B cell (primary cell): Measurements from ENCODE around the gene POLR3B. TPM values are rescaled to one million over a fixed set of nuclear protein-coding genes. Genes with fewer than 3 reads are reported as not detected.

Source experiments
- ATAC-seq: fragments of 200-7000 bp; cut with Tn5 transposase; one replicate; pipeline ENCODE4 v1.10.0; 2021; ENCODE audit warnings: low read depth, mild to moderate bottlenecking, moderate number of reproducible peaks, moderate library complexity
- CTCF ChIA-PET: fragments of 350-600 bp; sonication (Branson Sonifier 250); formaldehyde crosslinking; loops from one replicate; lab custom pipeline; 2021; ENCODE audit warnings: antibody characterized with exemption, inconsistent platforms; lab: Charles Lee
- POLR2A ChIA-PET: fragments of 350-600 bp; sonication (Branson Sonifier 250); formaldehyde crosslinking; loops from one replicate; lab custom pipeline; 2021; ENCODE audit warnings: antibody characterized with exemption; lab: Charles Lee
- DNase-seq: peaks from one replicate; pipeline ENCODE4 v3.0.0; 2013
- H2AFZ ChIP-seq: 2 replicates; pipeline ENCODE4 v1.6.1; 2012; ENCODE audit warnings: mild to moderate bottlenecking, low read depth, low read length; ENCODE audit not compliant: insufficient read depth, poor library complexity, severe bottlenecking
- H3K27ac ChIP-seq, 2 donors: 1 replicate in 1 of 2; 2 replicates in 1 of 2; pipeline ENCODE4 v1.5.1; 2012 to 2013; ENCODE audit warnings: low read length in 2 of 2, mild to moderate bottlenecking in 2 of 2, moderate library complexity in 1 of 2
- H3K27me3 ChIP-seq, 4 experiments: fragments of 200-600 bp in 1 of 4; sonication (generic) in 1 of 4; replicated peaks in 1 of 4; 1 replicate in 2 of 4; 2 replicates in 2 of 4; pipeline versions ENCODE4 v1.6.1 to v1.7.0; 2013 to 2016; ENCODE audit warnings: low read length in 3 of 4, mild to moderate bottlenecking in 2 of 4, mixed read lengths in 1 of 4, moderate library complexity in 1 of 4; ENCODE audit not compliant: insufficient read depth in 4 of 4, control insufficient read depth in 3 of 4; ENCODE audit errors: control extremely low read depth in 1 of 4
- H3K36me3 ChIP-seq, 2 experiments: replicated peaks in 1 of 2; 1 replicate in 1 of 2; 2 replicates in 1 of 2; pipeline versions ENCODE4 v1.6.1 to v1.7.1; 2013; ENCODE audit warnings: low read length in 1 of 2; ENCODE audit not compliant: insufficient read depth in 2 of 2, control insufficient read depth in 1 of 2; ENCODE audit errors: control extremely low read depth in 1 of 2, extremely low read depth in 1 of 2
- H3K4me1 ChIP-seq, 2 donors: fragments of 200-600 bp in 1 of 2; sonication (generic) in 1 of 2; 1 replicate in 1 of 2; 2 replicates in 1 of 2; pipeline versions ENCODE4 v1.5.1 to v1.6.1; 2013 to 2017; ENCODE audit warnings: low read length in 2 of 2; ENCODE audit not compliant: control insufficient read depth in 2 of 2, insufficient read depth in 2 of 2
- H3K4me2 ChIP-seq: replicated peaks from 2 replicates; pipeline ENCODE3; 2012; ENCODE audit warnings: mild to moderate bottlenecking, low read depth, low read length; ENCODE audit not compliant: poor library complexity, severe bottlenecking
- H3K4me3 ChIP-seq, 5 experiments: fragments of 200-600 bp in 1 of 5; sonication (generic) in 1 of 5; 1 replicate in 3 of 5; 2 replicates in 2 of 5; pipeline versions ENCODE4 v1.5.1 to v1.7.0; 2011 to 2016; ENCODE audit warnings: low read length in 4 of 5, mild to moderate bottlenecking in 4 of 5, low read depth in 2 of 5, control low read depth in 1 of 5, moderate library complexity in 1 of 5; ENCODE audit not compliant: insufficient read depth in 1 of 5; ENCODE audit errors: control extremely low read depth in 1 of 5, extremely low read depth in 1 of 5
- H3K79me2 ChIP-seq: fragments of 200-600 bp; sonication (generic); one replicate; pipeline ENCODE4 v1.6.0; 2016; ENCODE audit warnings: low read length; ENCODE audit not compliant: control insufficient read depth, insufficient read depth
- H3K9ac ChIP-seq: fragments of 200-600 bp; sonication (generic); 2 replicates; pipeline ENCODE4 v1.6.1; 2017; ENCODE audit warnings: mild to moderate bottlenecking, low read length, moderate library complexity
- H3K9me3 ChIP-seq, 3 donors: one replicate each; pipeline versions ENCODE4 v1.6.1 to v1.7.1; 2013; ENCODE audit warnings: low read length in 2 of 3; ENCODE audit not compliant: control insufficient read depth in 2 of 3, insufficient read depth in 1 of 3; ENCODE audit errors: control extremely low read depth in 1 of 3
- H4K20me1 ChIP-seq: 2 replicates; pipeline ENCODE4 v1.6.0; 2012; ENCODE audit warnings: mild to moderate bottlenecking, low read length; ENCODE audit not compliant: insufficient read depth, control insufficient read depth, poor library complexity, severe bottlenecking
- H3K27ac Mint-ChIP-seq: one replicate; pipeline ENCODE4 v1.8.0; 2021; ENCODE audit warnings: mixed read lengths
- H3K27me3 Mint-ChIP-seq: one replicate; pipeline ENCODE4 v1.8.0; 2021; ENCODE audit warnings: mixed read lengths
- H3K4me1 Mint-ChIP-seq: one replicate; pipeline ENCODE4 v1.8.0; 2021; ENCODE audit warnings: mixed read lengths
- H3K4me3 Mint-ChIP-seq: one replicate; pipeline ENCODE4 v1.8.0; 2021; ENCODE audit warnings: mixed read lengths
- H3K9me3 Mint-ChIP-seq: one replicate; pipeline ENCODE4 v1.8.0; 2022; ENCODE audit warnings: mixed read lengths; ENCODE audit not compliant: insufficient read depth
- EZH2 ChIP-seq: IDR thresholded peaks from 2 replicates; pipeline ENCODE4 v1.6.1; 2012; ENCODE audit warnings: borderline replicate concordance, low read depth, mild to moderate bottlenecking, moderate library complexity, low read length; ENCODE audit not compliant: insufficient read depth, poor library complexity, severe bottlenecking
- WGBS: methylation state at CpG from one replicate; pipeline ENCODE4 v1.1.5; 2013; ENCODE audit warnings: missing lambda C conversion rate; ENCODE audit not compliant: insufficient coverage; 5-methylcytosine and 5-hydroxymethylcytosine counted together
- intact Hi-C: fragments of 100-400 bp; cut with micrococcal nuclease; formaldehyde crosslinking; loops from one replicate; pipeline ENCODE4 v1.10.0; 2022
- polyA plus RNA-seq: library from polyadenylated mRNA; depleted of rRNA; stranded (reverse); fragments of >200 nt; gene quantifications from 2 replicates; pipeline ENCODE4 v1.2.3, GENCODE V29; 2012
- total RNA-seq, 2 donors: library from RNA; stranded (reverse); fragments of 120-200 nt in 1 of 2; gene quantifications; 1 replicate in 1 of 2; 2 replicates in 1 of 2; pipeline versions ENCODE4 v1.2.3 to v1.2.4, GENCODE V29; 2013 to 2022
- TF ChIP-seq, protein P1 (sequence below): fragments of 200-600 bp; IDR thresholded peaks from one replicate; pipeline ENCODE4 v1.8.0; 2022; ENCODE audit warnings: antibody characterized with exemption, mild to moderate bottlenecking

Gene POLR3B
- total and polyA plus RNA-seq, 2 donors (not counting 1 experiment from before 2014, with no cell fraction given): 1.3 to 9.7 TPM

DNA sequence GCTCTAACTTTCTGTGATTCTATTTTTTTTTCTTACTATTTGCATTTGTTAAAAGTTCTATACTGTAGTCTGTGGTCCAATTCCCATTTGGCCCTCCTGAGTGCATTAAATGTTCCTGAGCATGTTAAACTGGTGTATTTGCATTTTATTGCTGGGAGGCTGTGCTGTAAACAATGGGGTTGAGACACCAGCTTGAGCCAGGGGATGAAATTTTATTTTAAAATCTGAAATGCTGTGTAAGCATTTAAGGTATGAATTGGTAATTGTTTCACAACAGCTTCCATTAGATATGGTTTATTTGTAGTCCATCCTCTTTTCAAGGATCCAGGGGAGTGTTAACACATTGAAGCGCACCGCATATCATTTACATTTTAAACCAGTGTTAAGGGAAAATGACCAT, 135.3 kb downstream of the POLR3B start:
- Histone ChIP-seq H3K4me2 (no peak overlapping the region), H3K9me3 (no peaks in the 10 kb centered on the region), H3K36me3 (peaks cover 0 to 4% of the 10 kb centered on the region in 2 experiments), H3K27me3 (no peaks in the 10 kb centered on the region), H3K79me2 (no peaks in the 10 kb centered on the region), H3K4me3 (no peak overlapping the region), H4K20me1 (no peaks in the 10 kb centered on the region), H3K9ac (no peak overlapping the region), H3K4me1 (no peaks in the 10 kb centered on the region), H2AFZ (no peak overlapping the region), H3K27ac (no peak overlapping the region)
- Mint-ChIP-seq H3K4me3 (no peak overlapping the region), H3K27me3 (no peaks in the 10 kb centered on the region), H3K4me1 (no peaks in the 10 kb centered on the region), H3K9me3 (no peaks in the 10 kb centered on the region), H3K27ac (no peak overlapping the region)
- no peak for ATAC-seq
- CTCF ChIA-PET: no interaction called here
- intact Hi-C loops: no loop called here
- no peak for DNase-seq
- POLR2A ChIA-PET: no interaction called here
- TF ChIP-seq, protein P1, sequence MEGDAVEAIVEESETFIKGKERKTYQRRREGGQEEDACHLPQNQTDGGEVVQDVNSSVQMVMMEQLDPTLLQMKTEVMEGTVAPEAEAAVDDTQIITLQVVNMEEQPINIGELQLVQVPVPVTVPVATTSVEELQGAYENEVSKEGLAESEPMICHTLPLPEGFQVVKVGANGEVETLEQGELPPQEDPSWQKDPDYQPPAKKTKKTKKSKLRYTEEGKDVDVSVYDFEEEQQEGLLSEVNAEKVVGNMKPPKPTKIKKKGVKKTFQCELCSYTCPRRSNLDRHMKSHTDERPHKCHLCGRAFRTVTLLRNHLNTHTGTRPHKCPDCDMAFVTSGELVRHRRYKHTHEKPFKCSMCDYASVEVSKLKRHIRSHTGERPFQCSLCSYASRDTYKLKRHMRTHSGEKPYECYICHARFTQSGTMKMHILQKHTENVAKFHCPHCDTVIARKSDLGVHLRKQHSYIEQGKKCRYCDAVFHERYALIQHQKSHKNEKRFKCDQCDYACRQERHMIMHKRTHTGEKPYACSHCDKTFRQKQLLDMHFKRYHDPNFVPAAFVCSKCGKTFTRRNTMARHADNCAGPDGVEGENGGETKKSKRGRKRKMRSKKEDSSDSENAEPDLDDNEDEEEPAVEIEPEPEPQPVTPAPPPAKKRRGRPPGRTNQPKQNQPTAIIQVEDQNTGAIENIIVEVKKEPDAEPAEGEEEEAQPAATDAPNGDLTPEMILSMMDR: no peak
- TF ChIP-seq EZH2: no peak
- WGBS: no CpG with 5 or more reads among the region's 2 CpGs

DNA sequence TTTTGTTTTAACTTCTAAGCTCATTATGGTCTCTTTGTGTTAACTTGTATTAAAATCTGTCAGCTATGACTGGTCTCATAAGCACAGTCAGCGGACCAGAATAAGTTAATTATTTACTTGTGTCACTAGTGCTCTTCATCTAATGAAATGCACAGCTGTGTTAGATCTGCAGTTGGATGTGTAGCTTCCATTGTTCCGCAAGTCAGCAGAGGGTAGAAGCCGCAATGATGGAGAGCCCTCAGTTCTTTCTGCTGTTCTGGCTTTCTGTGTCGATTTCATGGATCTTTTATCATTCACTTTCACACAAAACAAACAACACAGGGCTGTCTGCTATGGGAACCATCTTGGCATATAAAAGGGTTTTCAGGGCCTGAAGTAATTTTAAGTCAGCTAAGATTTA, 136.0 kb downstream of the POLR3B start:
- H3K9me3 Mint-ChIP-seq: no peaks in the 10 kb centered on the region
- ChIA-PET CTCF (interaction anchor here (0.5 kb wide), 1 partner anchor 345 kb away, joined by 3 read pairs; no protein-coding TSS in a partner anchor), POLR2A (no interaction called here)
- Histone ChIP-seq H3K9ac (no peak overlapping the region), H3K27ac (no peak overlapping the region), H3K4me1 (no peaks in the 10 kb centered on the region), H3K79me2 (no peaks in the 10 kb centered on the region), H3K4me2 (no peak overlapping the region), H3K4me3 (no peak overlapping the region), H3K9me3 (no peaks in the 10 kb centered on the region), H3K27me3 (no peaks in the 10 kb centered on the region), H3K36me3 (peaks cover 0 to 5% of the 10 kb centered on the region in 2 experiments), H4K20me1 (no peaks in the 10 kb centered on the region), H2AFZ (no peak overlapping the region)
- H3K27me3 Mint-ChIP-seq: no peaks in the 10 kb centered on the region
- H3K27ac Mint-ChIP-seq: no peak overlapping the region
- no peak for ATAC-seq
- DNase-seq: no peak
- intact Hi-C loops: no loop called here
- no peak overlapping the region for H3K4me3 Mint-ChIP-seq
- 100% methylated on average over 1 of the region's 4 CpGs for WGBS
- TF ChIP-seq, protein P1: no peak
- no peak for TF ChIP-seq EZH2
- H3K4me1 Mint-ChIP-seq: no peaks in the 10 kb centered on the region
